ENCODE results near the gene GRB10. TPM values are rescaled to one million over a fixed set of nuclear protein-coding genes. Genes with fewer than 3 reads are reported as not detected.

GRB10 gene
- total RNA-seq, 2 donors from 2014 or later: 13.8 to 16.1 TPM

DNA sequence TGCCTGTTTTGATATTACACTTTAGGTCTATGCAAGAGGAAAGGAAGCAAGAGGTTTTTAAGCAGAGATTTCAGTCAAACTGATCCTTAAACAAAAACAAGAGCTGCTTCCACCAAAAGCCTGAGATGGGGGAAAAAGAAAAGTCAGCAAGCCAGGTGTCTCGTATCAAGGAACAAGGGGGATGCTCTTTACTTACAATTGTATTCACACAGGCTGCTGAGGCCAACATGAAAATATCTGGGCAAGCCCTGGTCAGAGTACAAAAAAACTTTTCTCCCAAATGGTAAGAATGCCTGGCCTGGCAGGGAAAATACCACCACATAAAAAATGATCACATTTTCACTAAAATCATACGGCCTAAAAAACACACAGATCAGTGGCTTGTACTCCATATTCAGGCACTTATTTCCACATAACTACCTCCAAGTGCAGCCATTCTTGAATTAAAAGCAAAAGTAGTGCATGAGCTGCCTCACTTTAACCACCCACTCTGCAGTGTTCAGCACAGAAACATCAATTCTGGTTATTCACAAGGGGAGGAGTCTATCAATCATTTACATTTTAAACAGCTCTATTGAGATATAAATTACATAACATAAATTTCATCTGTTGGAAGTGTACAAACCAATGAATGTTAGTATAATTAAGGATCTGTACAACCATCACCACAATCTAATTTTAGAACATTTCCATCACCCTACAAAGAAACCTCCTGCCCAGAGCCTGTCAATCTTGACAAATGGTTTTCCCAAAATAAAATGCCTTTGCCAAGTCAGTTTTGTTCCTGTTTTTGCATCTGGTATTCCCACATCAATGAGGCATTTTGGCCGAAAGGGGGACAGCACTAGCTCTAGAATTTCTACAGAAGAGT, 70.2 kb downstream of the GRB10 start:
- intact Hi-C loops (cut with DNase I, micrococcal nuclease): no loop called here
- DNase-seq (no peak), ATAC-seq (no peak)

- ATAC-seq: peak; percentile 25
- DNase-seq: peak in 1 of 2 donors; percentile 27
- intact Hi-C loops (cut with DNase I, micrococcal nuclease): no loop called here
Observed at GRCh38 chr7:50711271-50712175, 71.2 kb downstream of the GRB10 start.

DNA sequence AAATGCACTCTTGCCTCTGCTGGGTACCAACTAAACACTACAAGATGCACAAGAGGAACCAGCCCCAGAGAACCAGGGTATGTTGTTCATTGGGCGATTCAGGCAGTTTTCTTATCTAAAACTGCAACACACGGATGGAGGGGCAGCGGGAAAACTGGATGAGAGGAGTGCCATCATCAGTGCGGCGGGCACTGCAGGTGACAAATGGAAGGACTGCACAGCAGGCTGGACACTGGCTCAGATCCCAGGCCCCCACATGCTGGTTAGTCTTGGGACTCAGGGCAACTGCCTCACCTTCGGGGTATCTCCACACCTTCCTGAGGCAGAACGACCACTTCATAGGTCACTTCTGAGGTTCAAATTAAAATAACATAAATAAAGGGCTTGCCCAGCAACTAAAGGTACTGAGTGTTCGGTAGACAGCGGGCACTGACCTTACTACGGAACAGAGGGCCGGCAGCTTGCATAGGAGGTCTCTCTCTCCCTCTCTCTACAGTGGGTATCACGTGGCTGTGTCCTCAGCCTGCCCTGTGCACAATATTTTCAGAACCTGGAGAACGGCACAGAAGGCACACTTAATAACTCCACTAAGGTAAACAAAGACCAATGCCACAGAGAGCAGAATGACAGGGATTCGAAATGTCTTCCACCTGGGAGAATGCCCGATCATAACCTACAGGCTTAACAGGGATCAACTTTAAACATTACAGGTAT, 72.1 kb downstream of the GRB10 start:
- DNase-seq (no peak), ATAC-seq (no peak)
- intact Hi-C loops (cut with DNase I, micrococcal nuclease): no loop called here

GRCh38 chr7:50709151-50709550, 73.5 kb downstream of the GRB10 start:
- no peak for ATAC-seq
- no peak for DNase-seq
- intact Hi-C loops (cut with DNase I, micrococcal nuclease): no loop called here

DNA sequence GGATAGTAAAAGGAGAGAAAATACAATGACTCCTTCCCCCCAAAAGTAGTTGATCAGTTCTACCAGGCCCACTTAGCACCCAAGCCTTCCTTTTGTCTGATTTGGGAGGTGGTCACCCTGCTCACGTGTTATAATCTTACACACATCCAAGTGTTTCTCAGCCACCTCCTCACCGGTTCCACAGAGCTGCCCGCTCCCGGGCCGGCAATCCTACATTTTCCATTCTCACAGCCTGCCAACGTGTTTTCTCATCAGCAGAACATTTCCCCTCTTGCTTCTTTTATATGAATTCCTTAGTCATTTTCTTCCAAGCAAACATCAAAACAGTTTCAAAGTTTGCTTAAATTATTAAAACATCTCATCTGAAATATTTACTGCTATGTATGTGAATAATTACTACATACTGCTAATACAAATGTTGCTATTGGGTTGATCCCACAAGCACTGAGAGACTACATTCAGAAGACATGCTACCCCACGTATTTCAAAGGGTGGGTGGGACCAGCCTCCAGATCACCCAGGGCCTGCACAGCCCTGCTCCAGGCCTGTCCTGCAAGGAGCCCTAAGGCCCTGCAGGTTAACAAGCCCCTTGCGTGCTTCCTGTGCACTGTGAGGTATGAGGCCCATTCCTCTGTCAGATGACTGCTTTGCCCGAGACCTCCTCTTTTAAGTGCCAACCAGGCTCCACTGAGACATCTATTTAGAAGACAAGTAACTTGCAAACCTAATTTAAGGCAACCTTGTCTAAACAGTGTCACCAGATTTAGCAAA, 75.3 kb downstream of the GRB10 start:
- ATAC-seq: no peak
- no peak for DNase-seq
- intact Hi-C loops (cut with DNase I, micrococcal nuclease): no loop called here

- ATAC-seq: no peak
- intact Hi-C loops (cut with DNase I, micrococcal nuclease): no loop called here
Observed at GRCh38 chr7:50706469-50706937, 76.2 kb downstream of the GRB10 start.

DNA sequence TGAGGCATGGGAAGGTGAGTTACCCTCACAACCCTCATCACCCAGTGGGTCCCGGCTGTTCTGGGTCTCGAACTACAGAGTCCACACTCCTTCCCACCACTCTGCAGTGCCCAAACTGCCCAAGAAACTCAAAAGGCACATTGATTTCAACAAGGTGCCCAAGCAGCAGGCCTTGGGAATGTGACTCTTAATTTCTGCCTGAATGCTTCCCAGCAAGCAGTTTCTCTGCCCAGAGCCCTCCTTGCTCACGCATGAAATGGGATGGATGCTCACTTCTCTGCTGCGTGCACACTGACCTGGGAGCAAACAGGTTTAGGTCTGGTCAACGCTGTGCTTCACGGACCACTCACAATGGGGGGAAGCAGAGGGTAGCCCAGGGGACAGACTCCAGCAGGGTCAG, 77.9 kb downstream of the GRB10 start:
- intact Hi-C loops (cut with DNase I, micrococcal nuclease): no loop called here

More at GRCh38 chr7:50706469-50706937, 76.2 kb downstream of the GRB10 start:
- DNase-seq: no peak

GRCh38 chr7:50703654-50704053, 79.0 kb downstream of the GRB10 start:
- no peak for DNase-seq
- intact Hi-C loops (cut with DNase I, micrococcal nuclease): no loop called here
- ATAC-seq: no peak

More for the DNA sequence above, 77.9 kb downstream of the GRB10 start:
- DNase-seq: no peak
- ATAC-seq: no peak

DNA sequence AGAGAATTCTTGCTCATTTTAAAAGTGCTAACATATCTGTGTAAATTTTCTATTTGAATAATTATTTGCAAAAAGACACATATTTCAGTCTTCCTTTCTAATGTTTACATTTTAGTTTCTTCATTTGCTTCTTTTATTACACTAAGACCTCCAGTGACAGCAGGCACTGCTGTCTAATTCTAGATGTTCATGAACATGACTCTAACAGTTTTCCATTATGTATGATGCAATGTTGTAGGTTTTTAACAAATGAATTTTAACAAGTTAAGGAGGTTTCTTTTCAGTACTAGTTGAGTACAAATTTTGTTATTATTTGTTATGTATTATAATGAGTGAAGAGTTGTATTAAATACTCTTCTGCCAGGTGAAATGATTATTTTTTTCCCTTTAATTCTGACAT, 83.6 kb downstream of the GRB10 start:
- ATAC-seq (no peak), DNase-seq (no peak)
- intact Hi-C loops (cut with DNase I, micrococcal nuclease): no loop called here

DNA sequence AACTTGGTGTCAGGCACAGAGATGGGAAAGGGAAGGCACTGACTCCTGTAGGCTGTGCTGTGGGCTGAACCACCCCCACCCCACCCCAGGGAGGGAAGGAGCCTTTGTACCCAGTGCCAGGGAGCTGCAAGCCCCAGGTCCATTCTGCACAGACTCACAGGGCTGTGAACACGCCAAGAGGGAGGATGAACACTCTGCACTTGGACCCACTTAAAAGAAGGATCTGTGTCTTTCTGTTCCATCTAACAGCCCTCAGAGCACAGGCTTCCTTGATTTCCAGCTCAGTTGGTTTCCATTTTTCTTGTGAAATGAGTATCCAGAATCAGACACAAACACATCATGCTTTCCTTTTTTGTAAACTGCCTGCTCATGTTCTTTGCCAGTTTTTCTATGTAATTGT, 84.9 kb downstream of the GRB10 start:
- intact Hi-C loops (cut with DNase I, micrococcal nuclease): no loop called here
- ATAC-seq (peak; percentile 52), DNase-seq (peak in 1 of 2 donors; percentile 60)

GRCh38 chr7:50696810-50697582, 85.7 kb downstream of the GRB10 start:
- peak; percentile 61 for ATAC-seq
- intact Hi-C loops (cut with DNase I, micrococcal nuclease): no loop called here
- DNase-seq: no peak

DNA sequence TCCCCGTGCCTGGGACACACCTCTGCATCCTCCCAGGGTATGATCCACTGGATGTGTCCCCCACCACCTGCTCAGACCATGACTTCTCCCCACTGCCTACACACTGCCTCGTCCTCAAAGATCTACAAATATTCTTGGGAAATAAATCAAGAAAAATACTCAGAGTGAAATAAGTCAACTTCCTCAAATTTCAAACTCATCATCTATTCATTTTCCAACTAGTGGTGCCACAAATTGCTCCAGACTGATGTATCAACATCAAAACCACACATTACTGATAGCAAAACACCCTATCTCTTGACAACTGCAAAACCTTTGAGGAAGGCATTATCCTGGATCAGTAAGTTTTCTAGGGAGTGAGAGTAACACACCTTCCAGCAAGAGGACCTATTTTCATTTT, 87.7 kb downstream of the GRB10 start:
- no peak for DNase-seq
- ATAC-seq: no peak
- intact Hi-C loops (cut with DNase I, micrococcal nuclease): no loop called here

- ATAC-seq (no peak), DNase-seq (no peak)
- intact Hi-C loops (cut with DNase I, micrococcal nuclease): no loop called here
Observed at GRCh38 chr7:50693455-50694130, 89.1 kb downstream of the GRB10 start.

DNA sequence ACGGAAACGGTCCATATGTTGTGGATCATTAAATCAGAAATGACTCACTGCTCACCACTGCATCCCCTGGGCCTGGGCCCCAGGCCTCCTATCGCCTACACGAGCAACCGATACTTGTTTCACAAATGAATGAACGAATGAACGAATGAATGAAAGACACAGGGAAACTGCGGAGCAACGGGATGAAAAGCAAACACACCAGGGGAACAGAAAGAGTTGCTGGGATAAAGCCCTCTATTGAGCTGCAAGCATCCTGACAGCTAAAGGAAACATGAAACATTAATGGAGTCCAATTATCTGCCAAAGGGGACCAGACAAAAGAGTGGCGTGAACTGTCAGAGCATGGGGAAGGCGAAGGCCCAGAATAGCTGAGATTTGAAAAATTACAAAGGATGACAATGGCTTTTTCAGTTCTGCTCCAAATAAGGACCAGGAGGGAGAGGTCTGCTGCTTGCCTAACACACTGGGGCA, 92.1 kb downstream of the GRB10 start:
- intact Hi-C loops (cut with DNase I, micrococcal nuclease): no loop called here
- DNase-seq: no peak
- no peak for ATAC-seq

DNA sequence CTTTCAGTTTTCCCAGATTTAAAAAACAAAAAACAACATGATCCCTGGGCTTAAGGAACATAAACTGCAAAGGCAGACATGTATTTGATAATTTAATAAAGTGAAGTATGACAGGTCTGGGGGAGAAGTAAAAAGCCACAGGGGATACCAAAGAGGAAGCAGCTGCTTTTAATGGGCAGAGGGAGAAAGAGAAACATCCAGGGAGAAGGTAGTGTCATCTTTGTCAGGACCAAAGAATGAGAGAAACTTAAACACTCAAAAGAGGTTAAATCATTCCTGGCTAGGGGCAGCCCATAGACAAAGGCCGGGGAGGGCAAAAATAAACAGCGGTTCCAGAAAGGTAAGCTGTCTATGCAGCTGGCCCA, 94.5 kb downstream of the GRB10 start:
- ATAC-seq (no peak), DNase-seq (no peak)
- intact Hi-C loops (cut with DNase I, micrococcal nuclease): no loop called here

DNA sequence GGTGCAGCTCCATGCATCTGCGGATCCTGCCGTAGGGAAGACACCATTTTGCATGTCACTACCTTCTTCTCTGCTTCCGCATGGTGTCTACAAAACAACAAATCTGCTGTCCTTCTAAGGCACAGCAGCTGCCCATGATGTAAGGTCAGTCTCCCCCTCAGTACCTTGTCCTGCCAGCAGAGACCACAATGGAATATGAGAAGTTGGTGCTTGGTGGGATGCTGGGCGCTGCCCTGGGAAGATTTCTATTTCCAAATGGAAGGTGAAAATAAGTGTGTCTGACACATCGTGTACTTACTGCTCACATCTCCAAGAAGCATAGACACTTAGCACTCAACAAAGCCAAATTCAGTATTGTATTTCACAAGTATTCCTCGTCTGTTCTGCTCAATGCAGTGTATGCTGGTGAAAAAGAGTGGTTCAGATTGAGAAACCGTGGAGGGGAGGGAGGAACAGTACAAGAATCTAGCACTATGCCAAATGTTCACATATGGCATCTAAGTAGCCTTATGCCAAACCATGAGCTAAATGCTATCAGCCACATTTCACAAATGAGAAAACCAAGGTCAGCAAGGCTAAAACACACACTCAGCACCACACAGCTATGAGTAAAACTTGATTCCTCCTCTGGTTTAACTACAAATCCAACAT, 95.0 kb downstream of the GRB10 start:
- no peak for DNase-seq
- no peak for ATAC-seq
- intact Hi-C loops (cut with DNase I, micrococcal nuclease): no loop called here

- intact Hi-C loops (cut with DNase I, micrococcal nuclease): no loop called here
- DNase-seq (no peak), ATAC-seq (no peak)
Observed at GRCh38 chr7:50687096-50687495, 95.6 kb downstream of the GRB10 start.

Measured in left colon (tissue), 2 donors.